ENCODE data around the gene ZNF541.

Gene ZNF541

GRCh38 chr19:47573071-47574026 lies at the start of gene ZNF541:
ZNF541 (minus strand) TSS chr19:47573148; CDS start chr19:47555856, 17,292 bp downstream.
- intact Hi-C loops (cut with DNase I): no loop called here

GRCh38 chr19:47619763-47620162 lies 46.8 kb upstream of the ZNF541 start:
- intact Hi-C loops (cut with DNase I): loop anchor here (10.0 kb wide), 1 partner anchor 45 kb away; no protein-coding TSS in a partner anchor
- no peak for DNase-seq

More at GRCh38 chr19:47573071-47574026, at the start of gene ZNF541:
- DNase-seq: peak; percentile 21 to 91 (median 78)

GRCh38 chr19:47618771-47619170 lies 45.8 kb upstream of the ZNF541 start:
- intact Hi-C loops (cut with DNase I): loop anchor here (10.0 kb wide), 1 partner anchor 46 kb away; no protein-coding TSS in a partner anchor
- DNase-seq: peak in 11 of 42 donors; percentile 20 to 63 (median 44)

- intact Hi-C loops (cut with DNase I): loop anchor here (10.0 kb wide), 1 partner anchor 49 kb away; no protein-coding TSS in a partner anchor
- peak; percentile 12 to 91 (median 73) for DNase-seq
Observed at GRCh38 chr19:47615714-47616113, 42.8 kb upstream of the ZNF541 start.

GRCh38 chr19:47615230-47615629 lies 42.3 kb upstream of the ZNF541 start:
- intact Hi-C loops (cut with DNase I): loop anchor here (10.0 kb wide), 1 partner anchor 50 kb away; no protein-coding TSS in a partner anchor
- DNase-seq: no peak

- intact Hi-C loops (cut with DNase I): loop anchor here (5.0 to 10.0 kb wide), 2 partner anchors 50 to 102 kb away; no protein-coding TSS in a partner anchor
- DNase-seq: no peak
Observed at GRCh38 chr19:47614559-47614958, 41.6 kb upstream of the ZNF541 start.

- no peak for DNase-seq
- intact Hi-C loops (cut with DNase I): loop anchor here (5.0 to 10.0 kb wide), 2 partner anchors 51 to 102 kb away; no protein-coding TSS in a partner anchor
Observed at GRCh38 chr19:47614021-47614295, 41.0 kb upstream of the ZNF541 start.

- peak in 5 of 42 donors; percentile 25 to 55 (median 35) for DNase-seq
- intact Hi-C loops (cut with DNase I): loop anchor here (5.0 to 10.0 kb wide), 2 partner anchors 51 to 101 kb away; no protein-coding TSS in a partner anchor
Observed at GRCh38 chr19:47613165-47614020, 40.4 kb upstream of the ZNF541 start.

GRCh38 chr19:47610902-47611301 lies 38.0 kb upstream of the ZNF541 start:
- no peak for DNase-seq
- intact Hi-C loops (cut with DNase I): loop anchor here (5.0 to 10.0 kb wide), 2 partner anchors 54 to 99 kb away; no protein-coding TSS in a partner anchor

GRCh38 chr19:47609906-47610894 lies 37.3 kb upstream of the ZNF541 start:
- peak in 38 of 42 donors; percentile 22 to 77 (median 46) for DNase-seq
- intact Hi-C loops (cut with DNase I): loop anchor here (5.0 to 10.0 kb wide), 2 partner anchors 55 to 98 kb away; no protein-coding TSS in a partner anchor

GRCh38 chr19:47608969-47609905 lies 36.3 kb upstream of the ZNF541 start, which contains the start of gene BICRA:
BICRA (plus strand) TSS chr19:47609134; CDS start chr19:47673575, 64,441 bp downstream.
- DNase-seq: peak; percentile 15 to 87 (median 75)
- intact Hi-C loops (cut with DNase I): no loop called here

- intact Hi-C loops (cut with DNase I): no loop called here
- DNase-seq: peak; percentile 70 to 97 (median 94)
Observed at GRCh38 chr19:47608074-47608918, 35.3 kb upstream of the ZNF541 start.

GRCh38 chr19:47607564-47608073 lies 34.7 kb upstream of the ZNF541 start:
- intact Hi-C loops (cut with DNase I): no loop called here
- DNase-seq: no peak

- intact Hi-C loops (cut with DNase I): loop anchor here (5.0 kb wide), 1 partner anchor 93 kb away; no protein-coding TSS in a partner anchor
- DNase-seq: no peak
Observed at GRCh38 chr19:47603706-47604565, 31.0 kb upstream of the ZNF541 start.
